HG03064 (cell line): ENCODE results near the gene RNASE1.
"Not testable (repeated sequence)": the region's sequence is repeated elsewhere in the genome, so short reads cannot be mapped to it uniquely, and the experiment has no call there.

ENCODE experiments used
- ATAC-seq: cut with Tn5 transposase; IDR thresholded peaks from one replicate; pipeline ENCODE4 v1.9.1; 2021; ENCODE audit warnings: low read depth; ENCODE audit not compliant: unreplicated experiment

RNASE1 gene

GRCh38 chr14:20802341-20803084 is at the start of gene RNASE1:
Gene RNASE1, minus strand, starts transcription at chr14:20802844. Its CDS starts 776 bp downstream, at chr14:20802068.
- ATAC-seq = no peak

GRCh38 chr14:20848955-20849570 is 46.4 kb upstream of the RNASE1 start:
- no peak for ATAC-seq

GRCh38 chr14:20848316-20848954 is 45.8 kb upstream of the RNASE1 start:
- no peak for ATAC-seq

GRCh38 chr14:20846560-20846959 is 43.9 kb upstream of the RNASE1 start:
- ATAC-seq = no peak

- ATAC-seq = no peak
Observed at GRCh38 chr14:20841096-20841495, 38.5 kb upstream of the RNASE1 start.

- ATAC-seq = no peak
Observed at GRCh38 chr14:20837831-20838230, 35.2 kb upstream of the RNASE1 start.

- no peak for ATAC-seq
Observed at GRCh38 chr14:20836668-20837338, 34.2 kb upstream of the RNASE1 start.

- no peak for ATAC-seq
Observed at GRCh38 chr14:20834899-20835298, 32.3 kb upstream of the RNASE1 start.

- no peak for ATAC-seq
Observed at GRCh38 chr14:20830831-20831230, 28.2 kb upstream of the RNASE1 start.

GRCh38 chr14:20828024-20828694 is 25.5 kb upstream of the RNASE1 start:
- not testable (repeated sequence) for ATAC-seq

- no peak for ATAC-seq
Observed at GRCh38 chr14:20827326-20827725, 24.7 kb upstream of the RNASE1 start.

GRCh38 chr14:20826666-20827065 is 24.0 kb upstream of the RNASE1 start:
- not testable (repeated sequence) for ATAC-seq

- no peak for ATAC-seq
Observed at GRCh38 chr14:20823859-20824258, 21.2 kb upstream of the RNASE1 start.

GRCh38 chr14:20821521-20822108 is 19.0 kb upstream of the RNASE1 start:
- not testable (repeated sequence) for ATAC-seq

- no peak for ATAC-seq
Observed at GRCh38 chr14:20820063-20820904, 17.6 kb upstream of the RNASE1 start.

- no peak for ATAC-seq
Observed at GRCh38 chr14:20818861-20819260, 16.2 kb upstream of the RNASE1 start.

GRCh38 chr14:20815946-20816345 is 13.3 kb upstream of the RNASE1 start:
- ATAC-seq = not testable (repeated sequence)

- no peak for ATAC-seq
Observed at GRCh38 chr14:20811986-20812975, 9.6 kb upstream of the RNASE1 start.
